ENCODE data around the gene PAPSS1. TPM values are rescaled to one million over a fixed set of nuclear protein-coding genes. Genes with fewer than 3 reads are reported as not detected.
"Not testable (repeated sequence)": the region's sequence is repeated elsewhere in the genome, so short reads cannot be mapped to it uniquely, and the experiment has no call there.

The PAPSS1 gene
- total and polyA plus RNA-seq, 9 of the 15 experiments (the other 6 are each of a cell fraction or from before 2014, with no cell fraction given), result 21.1 to 53.9 (median 41.9) TPM

- H3K9me1 ChIP-seq (ENCODE audit: control insufficient read depth, insufficient read depth, low read length); POLR2A ChIA-PET; H3K79me2 ChIP-seq (ENCODE audit: control insufficient read depth, insufficient read depth, low read length); H3K4me3 ChIP-seq; H3K27ac ChIP-seq (ENCODE audit: extremely low read depth, low read depth, low read length); FAIRE-seq; in situ Hi-C loops (cut with MboI); H4K20me1 ChIP-seq (replicated peaks; ENCODE audit: control insufficient read depth, insufficient read depth, low read length); H3K9me3 ChIP-seq (replicated peaks; ENCODE audit: control insufficient read depth, insufficient read depth, low read depth, low read length); intact Hi-C loops (cut with micrococcal nuclease); BruUV-seq (replicated peaks); H3K36me3 ChIP-seq (ENCODE audit: control insufficient read depth, insufficient read depth, low read length); H3K27me3 ChIP-seq (ENCODE audit: control insufficient read depth in 2 of 2, insufficient read depth in 2 of 2, low read length in 2 of 2); CTCF ChIA-PET (ENCODE audit: low intra/inter-chr PET ratio); H3K4me1 ChIP-seq (replicated peaks in 1 of 2; ENCODE audit: control insufficient read depth in 2 of 2, insufficient read depth in 2 of 2, low read length in 2 of 2); ATAC-seq; H3K9ac ChIP-seq (ENCODE audit: insufficient read depth in 1 of 2, low read depth in 2 of 2, low read length in 2 of 2): not testable (repeated sequence)
- WGBS (ENCODE audit: insufficient coverage, low coverage, missing lambda C conversion rate), result 7% methylated on average over 4 of the region's 4 CpGs
- TF ChIP-seq SPI1 (IDR thresholded peaks at IDR 0.05; ENCODE audit: borderline replicate concordance, low read depth, low read length), result peak; percentile 52; the same call in 1 of the 2 replicates
- peak overlapping the region; percentile 81 for H2AFZ ChIP-seq (ENCODE audit: low read depth, low read length)
- 0 out of 2 replicates have a peak overlapping the region, but pooled peaks have one; percentile 18 for H3K4me2 ChIP-seq (ENCODE audit: insufficient read depth, low read length)
- DNase-seq (ENCODE audit: extremely low read depth in 1 of 4, low spot score in 3 of 4), result peak in 1 of 4 experiments; percentile 28
Observed at GRCh38 chr4:107729050-107729449, 9.0 kb upstream of the PAPSS1 start.

- H4K20me1 ChIP-seq (replicated peaks; ENCODE audit: control insufficient read depth, insufficient read depth, low read length); H3K9me3 ChIP-seq (replicated peaks; ENCODE audit: control insufficient read depth, insufficient read depth, low read depth, low read length); H3K4me2 ChIP-seq (ENCODE audit: insufficient read depth, low read length); H3K79me2 ChIP-seq (ENCODE audit: control insufficient read depth, insufficient read depth, low read length); POLR2A ChIA-PET; CTCF ChIA-PET (ENCODE audit: low intra/inter-chr PET ratio); H3K4me3 ChIP-seq; H3K27ac ChIP-seq (ENCODE audit: extremely low read depth, low read depth, low read length); H3K9me1 ChIP-seq (ENCODE audit: control insufficient read depth, insufficient read depth, low read length); DNase-seq (ENCODE audit: extremely low read depth in 1 of 4, low spot score in 3 of 4); FAIRE-seq; H3K36me3 ChIP-seq (ENCODE audit: control insufficient read depth, insufficient read depth, low read length); in situ Hi-C loops (cut with MboI); intact Hi-C loops (cut with micrococcal nuclease); BruUV-seq (replicated peaks); ATAC-seq; H3K9ac ChIP-seq (ENCODE audit: insufficient read depth in 1 of 2, low read depth in 2 of 2, low read length in 2 of 2); H3K4me1 ChIP-seq (replicated peaks in 1 of 2; ENCODE audit: control insufficient read depth in 2 of 2, insufficient read depth in 2 of 2, low read length in 2 of 2); H2AFZ ChIP-seq (ENCODE audit: low read depth, low read length); H3K27me3 ChIP-seq (ENCODE audit: control insufficient read depth in 2 of 2, insufficient read depth in 2 of 2, low read length in 2 of 2): not testable (repeated sequence)
- 36% methylated on average over 3 of the region's 3 CpGs for whole genome bisulfite sequencing (ENCODE audit: insufficient coverage, low coverage, missing lambda C conversion rate)
Observed at GRCh38 chr4:107726131-107726925, 6.3 kb upstream of the PAPSS1 start.

All from K562 (cell line).